Measurements from ENCODE around the gene KRTAP5-8. TPM values are rescaled to one million over a fixed set of nuclear protein-coding genes. Genes with fewer than 3 reads are reported as not detected.

The KRTAP5-8 gene
- total RNA-seq, 5 donors from 2014 or later (not counting 1 experiment from before 2014, with no cell fraction given) = not detected

DNA sequence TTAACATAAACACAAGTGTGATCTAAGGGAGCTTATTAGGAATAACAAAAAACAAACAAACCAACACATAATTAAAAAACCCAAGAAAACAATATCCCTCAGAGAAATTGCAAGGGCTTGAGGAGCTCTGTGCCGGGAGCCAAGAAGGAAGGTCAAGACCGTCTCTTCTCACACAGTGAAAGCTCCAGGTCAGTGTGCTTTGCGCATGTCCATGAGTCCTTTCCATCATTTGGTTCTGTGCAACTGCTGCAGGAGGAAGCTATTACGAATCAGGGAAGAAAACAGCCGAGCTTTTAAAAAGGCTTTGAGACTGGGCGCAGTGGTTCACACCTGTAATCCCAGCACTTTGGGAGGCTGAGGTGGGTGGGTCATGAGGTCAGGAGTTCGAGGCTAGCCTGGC is 4.6 kb downstream of the KRTAP5-8 start:
- no peak for ATAC-seq (replicated peaks in 1 of 4)

DNA sequence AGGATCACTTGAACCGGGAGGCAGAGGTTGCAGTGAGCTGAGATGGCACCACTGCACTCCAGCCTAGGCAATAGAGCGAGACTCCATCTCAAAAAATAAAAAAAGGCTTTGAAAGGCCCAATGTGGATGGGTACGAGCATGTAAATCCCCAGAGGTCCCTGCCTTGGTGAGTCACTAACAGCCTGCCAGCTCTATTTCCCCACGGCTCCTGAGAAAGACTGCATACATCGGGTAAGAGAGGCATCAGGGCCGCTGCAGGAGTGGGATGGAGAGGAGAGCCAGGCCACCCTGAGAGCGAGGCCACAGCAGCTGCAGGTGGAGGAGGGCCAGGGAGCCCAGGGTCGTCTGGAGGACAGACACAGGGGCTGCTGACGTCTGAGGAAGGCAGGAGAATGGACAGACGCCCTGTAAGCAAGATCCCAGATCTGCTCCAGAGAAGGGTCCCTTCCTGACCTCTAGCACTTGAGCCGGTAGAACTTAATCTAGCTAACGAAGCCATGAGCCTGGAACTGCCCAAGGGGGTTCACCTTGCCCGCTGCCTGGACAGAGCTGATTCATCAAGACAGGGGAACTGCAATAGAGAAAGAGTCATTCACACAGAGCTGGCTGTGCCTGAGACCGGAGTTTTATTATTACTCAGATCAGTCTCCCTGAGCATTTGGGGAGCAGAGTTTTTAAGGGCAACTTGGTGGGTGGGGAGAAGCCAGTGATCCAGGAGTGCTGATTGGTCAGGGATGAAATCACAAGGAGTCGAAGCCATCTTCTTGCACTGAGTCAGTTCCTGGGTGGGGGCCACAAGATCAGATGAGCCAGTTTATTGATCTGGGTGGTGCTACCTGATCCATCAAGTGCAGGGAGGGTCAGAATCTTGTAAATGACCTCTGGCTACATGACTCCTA is 5.3 kb downstream of the KRTAP5-8 start:
- H3K4me1 ChIP-seq (ENCODE audit: control insufficient read depth in 1 of 2, extremely low read depth in 1 of 2, insufficient read depth in 2 of 2, low read length in 2 of 2) = peaks cover 0 to 3% of the 10 kb centered on the region in 2 experiments
- DNase-seq (no peak), ATAC-seq (replicated peaks in 1 of 4) (no peak)
- no peak overlapping the region for H3K27ac ChIP-seq (ENCODE audit: low read length)
- Mint-ChIP-seq H3K4me3 (no peak overlapping the region), H3K36me3 (peaks cover 5% of the 10 kb centered on the region), H3K27ac (no peak overlapping the region), H3K27me3 (peaks cover 12 to 39% of the 10 kb centered on the region in 2 donors), H3K9me3 (peaks cover 7 to 12% (median 7%) of the 10 kb centered on the region in 3 donors), H3K4me1 (peaks cover 2 to 14% (median 10%) of the 10 kb centered on the region in 3 donors)
- POLR2A ChIA-PET = no interaction called here
- no peaks in the 10 kb centered on the region for H3K36me3 ChIP-seq (ENCODE audit: control insufficient read depth in 2 of 2, extremely low read depth in 1 of 2, insufficient read depth in 1 of 2, low read length in 1 of 2)
- H3K27me3 ChIP-seq (replicated peaks in 1 of 2; ENCODE audit: control insufficient read depth in 2 of 2, extremely low read depth in 1 of 2, insufficient read depth in 2 of 2, low read length in 1 of 2) = peaks cover 0 to 53% of the 10 kb centered on the region in 2 experiments
- no peaks in the 10 kb centered on the region for H3K9me3 ChIP-seq
- CTCF ChIA-PET = no interaction called here
- 64% methylated on average over 13 of the region's 15 CpGs for WGBS (ENCODE audit: insufficient coverage)
- no peak overlapping the region for H3K4me3 ChIP-seq (ENCODE audit: control insufficient read depth in 1 of 2, extremely low read depth in 1 of 2, low read length in 1 of 2)

More for the DNA sequence above, 4.6 kb downstream of the KRTAP5-8 start:
- H3K9me3 ChIP-seq = no peaks in the 10 kb centered on the region
- H3K27me3 Mint-ChIP-seq = peaks cover 6 to 33% of the 10 kb centered on the region in 2 donors
- H3K27me3 ChIP-seq (replicated peaks in 1 of 2; ENCODE audit: control insufficient read depth in 2 of 2, extremely low read depth in 1 of 2, insufficient read depth in 2 of 2, low read length in 1 of 2) = peaks cover 0 to 47% of the 10 kb centered on the region in 2 experiments
- peaks cover 5% of the 10 kb centered on the region for H3K36me3 Mint-ChIP-seq
- peaks cover 7 to 12% (median 7%) of the 10 kb centered on the region in 3 donors for H3K9me3 Mint-ChIP-seq
- H3K36me3 ChIP-seq (ENCODE audit: control insufficient read depth in 2 of 2, extremely low read depth in 1 of 2, insufficient read depth in 1 of 2, low read length in 1 of 2) = no peaks in the 10 kb centered on the region
- 75% methylated on average over 4 of the region's 7 CpGs for WGBS (ENCODE audit: insufficient coverage)
- no peak for DNase-seq
- no peak overlapping the region for H3K27ac ChIP-seq (ENCODE audit: low read length)
- H3K4me3 Mint-ChIP-seq = no peak overlapping the region
- peaks cover 0 to 3% of the 10 kb centered on the region in 2 experiments for H3K4me1 ChIP-seq (ENCODE audit: control insufficient read depth in 1 of 2, extremely low read depth in 1 of 2, insufficient read depth in 2 of 2, low read length in 2 of 2)
- peaks cover 2 to 14% (median 10%) of the 10 kb centered on the region in 3 donors for H3K4me1 Mint-ChIP-seq
- no peak overlapping the region for H3K27ac Mint-ChIP-seq
- H3K4me3 ChIP-seq (ENCODE audit: control insufficient read depth in 1 of 2, extremely low read depth in 1 of 2, low read length in 1 of 2) = no peak overlapping the region
- ChIA-PET POLR2A (no interaction called here), CTCF (no interaction called here)

- Histone ChIP-seq H3K27me3 (replicated peaks in 1 of 2; ENCODE audit: control insufficient read depth in 2 of 2, extremely low read depth in 1 of 2, insufficient read depth in 2 of 2, low read length in 1 of 2) (peaks cover 0 to 56% of the 10 kb centered on the region in 2 experiments), H3K4me3 (ENCODE audit: control insufficient read depth in 1 of 2, extremely low read depth in 1 of 2, low read length in 1 of 2) (no peak overlapping the region), H3K4me1 (ENCODE audit: control insufficient read depth in 1 of 2, extremely low read depth in 1 of 2, insufficient read depth in 2 of 2, low read length in 2 of 2) (peaks cover 0 to 3% of the 10 kb centered on the region in 2 experiments), H3K36me3 (ENCODE audit: control insufficient read depth in 2 of 2, extremely low read depth in 1 of 2, insufficient read depth in 1 of 2, low read length in 1 of 2) (no peaks in the 10 kb centered on the region), H3K9me3 (no peaks in the 10 kb centered on the region), H3K27ac (ENCODE audit: low read length) (no peak overlapping the region)
- DNase-seq = peak in 1 of 35 experiments; percentile 6
- H3K36me3 Mint-ChIP-seq = peaks cover 5% of the 10 kb centered on the region
- no peak overlapping the region for H3K4me3 Mint-ChIP-seq
- ChIA-PET POLR2A (no interaction called here), CTCF (no interaction called here)
- no peak for ATAC-seq (replicated peaks in 1 of 4)
- peaks cover 2 to 14% (median 10%) of the 10 kb centered on the region in 3 donors for H3K4me1 Mint-ChIP-seq
- 8% methylated on average over 4 of the region's 8 CpGs for WGBS (ENCODE audit: insufficient coverage)
- peaks cover 16 to 41% of the 10 kb centered on the region in 2 donors for H3K27me3 Mint-ChIP-seq
- peaks cover 7 to 12% (median 7%) of the 10 kb centered on the region in 3 donors for H3K9me3 Mint-ChIP-seq
- no peak overlapping the region for H3K27ac Mint-ChIP-seq
These were observed 6.0 kb downstream of the KRTAP5-8 start for GRCh38 chr11:71543866-71544265.

- H3K36me3 Mint-ChIP-seq = peaks cover 5% of the 10 kb centered on the region
- peaks cover 7 to 12% (median 7%) of the 10 kb centered on the region in 3 donors for H3K9me3 Mint-ChIP-seq
- ATAC-seq (replicated peaks in 1 of 4) (no peak), DNase-seq (no peak)
- ChIA-PET CTCF (no interaction called here), POLR2A (interaction anchor here in 1 of 2 donors (0.7 kb wide), 1 partner anchor 15 kb away, joined by 6 read pairs; no protein-coding TSS in a partner anchor)
- Histone ChIP-seq H3K36me3 (ENCODE audit: control insufficient read depth in 2 of 2, extremely low read depth in 1 of 2, insufficient read depth in 1 of 2, low read length in 1 of 2) (no peaks in the 10 kb centered on the region), H3K4me1 (ENCODE audit: control insufficient read depth in 1 of 2, extremely low read depth in 1 of 2, insufficient read depth in 2 of 2, low read length in 2 of 2) (peaks cover 0 to 3% of the 10 kb centered on the region in 2 experiments), H3K4me3 (ENCODE audit: control insufficient read depth in 1 of 2, extremely low read depth in 1 of 2, low read length in 1 of 2) (no peak overlapping the region), H3K27me3 (replicated peaks in 1 of 2; ENCODE audit: control insufficient read depth in 2 of 2, extremely low read depth in 1 of 2, insufficient read depth in 2 of 2, low read length in 1 of 2) (peaks cover 0 to 52% of the 10 kb centered on the region in 2 experiments), H3K27ac (ENCODE audit: low read length) (no peak overlapping the region), H3K9me3 (no peaks in the 10 kb centered on the region)
- H3K4me1 Mint-ChIP-seq = peaks cover 2 to 14% (median 10%) of the 10 kb centered on the region in 3 donors
- peaks cover 24 to 45% of the 10 kb centered on the region in 2 donors for H3K27me3 Mint-ChIP-seq
- no peak overlapping the region for H3K4me3 Mint-ChIP-seq
- WGBS (ENCODE audit: insufficient coverage) = 86% methylated on average over 2 of the region's 6 CpGs
- H3K27ac Mint-ChIP-seq = no peak overlapping the region
These were observed 6.8 kb downstream of the KRTAP5-8 start for GRCh38 chr11:71544525-71545214.

DNA sequence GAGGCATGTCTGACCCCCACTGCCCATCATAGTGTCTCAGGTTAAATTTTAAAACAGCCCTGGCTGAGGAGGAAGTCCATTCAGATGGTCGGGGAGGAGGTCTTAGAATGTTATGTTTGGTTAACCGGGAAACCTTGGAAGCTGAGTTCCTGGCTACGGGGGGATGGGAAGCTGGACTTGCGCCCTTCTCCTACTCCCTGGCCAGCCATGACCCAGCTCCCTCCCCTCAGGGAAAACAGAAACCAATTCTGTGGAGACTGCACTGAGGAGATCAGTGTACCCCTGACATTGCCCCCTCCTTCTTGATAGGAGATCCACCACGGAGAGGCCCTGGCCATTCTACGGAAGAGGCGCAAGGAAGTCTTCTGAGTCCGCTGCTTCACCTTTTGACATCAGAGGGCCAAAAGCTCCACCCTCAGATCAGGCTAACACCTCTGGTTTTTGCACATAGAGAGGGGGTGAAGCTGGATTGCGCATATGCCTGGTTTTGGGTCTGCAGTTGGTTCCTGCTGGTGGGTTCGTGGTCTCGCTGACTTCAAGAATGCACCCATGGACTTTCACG is 7.7 kb downstream of the KRTAP5-8 start:
- Histone ChIP-seq H3K9me3 (no peaks in the 10 kb centered on the region), H3K27ac (ENCODE audit: low read length) (no peak overlapping the region), H3K36me3 (ENCODE audit: control insufficient read depth in 2 of 2, extremely low read depth in 1 of 2, insufficient read depth in 1 of 2, low read length in 1 of 2) (no peaks in the 10 kb centered on the region), H3K27me3 (replicated peaks in 1 of 2; ENCODE audit: control insufficient read depth in 2 of 2, extremely low read depth in 1 of 2, insufficient read depth in 2 of 2, low read length in 1 of 2) (peaks cover 0 to 49% of the 10 kb centered on the region in 2 experiments), H3K4me1 (ENCODE audit: control insufficient read depth in 1 of 2, extremely low read depth in 1 of 2, insufficient read depth in 2 of 2, low read length in 2 of 2) (peaks cover 0 to 3% of the 10 kb centered on the region in 2 experiments), H3K4me3 (ENCODE audit: control insufficient read depth in 1 of 2, extremely low read depth in 1 of 2, low read length in 1 of 2) (no peak overlapping the region)
- 95% methylated on average over 6 of the region's 12 CpGs for WGBS (ENCODE audit: insufficient coverage)
- Mint-ChIP-seq H3K9me3 (peaks cover 7 to 11% (median 7%) of the 10 kb centered on the region in 3 donors), H3K27me3 (peaks cover 25 to 46% of the 10 kb centered on the region in 2 donors), H3K4me1 (peaks cover 2 to 14% (median 10%) of the 10 kb centered on the region in 3 donors), H3K36me3 (peaks cover 5% of the 10 kb centered on the region), H3K27ac (no peak overlapping the region), H3K4me3 (no peak overlapping the region)
- no peak for DNase-seq
- POLR2A ChIA-PET = no interaction called here
- no peak for ATAC-seq (replicated peaks in 1 of 4)
- CTCF ChIA-PET = no interaction called here

- Mint-ChIP-seq H3K4me1 (peaks cover 2 to 14% (median 10%) of the 10 kb centered on the region in 3 donors), H3K4me3 (no peak within 1 kb of the TSS), H3K36me3 (no peaks in the 10 kb centered on the region), H3K9me3 (peaks cover 0 to 7% (median 0%) of the 10 kb centered on the region in 3 donors), H3K27ac (peak within 1 kb of the TSS in 1 of 2 donors; percentile 21), H3K27me3 (peaks cover 25 to 30% of the 10 kb centered on the region in 2 donors)
- H3K36me3 ChIP-seq (ENCODE audit: control insufficient read depth in 2 of 2, extremely low read depth in 1 of 2, insufficient read depth in 1 of 2, low read length in 1 of 2) = no peaks in the 10 kb centered on the region
- ChIA-PET CTCF (no interaction called here), POLR2A (no interaction called here)
- ATAC-seq (replicated peaks in 1 of 4) (no peak), DNase-seq (no peak)
- no peaks in the 10 kb centered on the region for H3K9me3 ChIP-seq
- peaks cover 0 to 3% of the 10 kb centered on the region in 2 experiments for H3K4me1 ChIP-seq (ENCODE audit: control insufficient read depth in 1 of 2, extremely low read depth in 1 of 2, insufficient read depth in 2 of 2, low read length in 2 of 2)
- H3K4me3 ChIP-seq (ENCODE audit: control insufficient read depth in 1 of 2, extremely low read depth in 1 of 2, low read length in 1 of 2) = no peak within 1 kb of the TSS
- no peak within 1 kb of the TSS for H3K27ac ChIP-seq (ENCODE audit: low read length)
- 91% methylated on average over 3 of the region's 5 CpGs for WGBS (ENCODE audit: insufficient coverage)
- H3K27me3 ChIP-seq (replicated peaks in 1 of 2; ENCODE audit: control insufficient read depth in 2 of 2, extremely low read depth in 1 of 2, insufficient read depth in 2 of 2, low read length in 1 of 2) = peaks cover 0 to 35% of the 10 kb centered on the region in 2 experiments
These were observed 10.3 kb downstream of the KRTAP5-8 start, which contains the start of gene KRTAP5-9 for GRCh38 chr11:71548120-71548519. KRTAP5-9 (plus strand) TSS chr11:71548420; CDS start chr11:71548658, 238 bp downstream.

Data from T-cell (primary cell).